GM19043 (cell line): ENCODE results near the gene FGGY.
A peak's percentile ranks its signal among the peaks of the same experiment; 100 is the strongest.
"Not testable (repeated sequence)": the region's sequence is repeated elsewhere in the genome, so short reads cannot be mapped to it uniquely, and the experiment has no call there.

Experiments
- ATAC-seq: cut with Tn5 transposase; IDR thresholded peaks from one replicate; pipeline ENCODE4 v1.9.1; 2021; ENCODE audit warnings: low read depth; ENCODE audit not compliant: unreplicated experiment

Gene FGGY, protein sequence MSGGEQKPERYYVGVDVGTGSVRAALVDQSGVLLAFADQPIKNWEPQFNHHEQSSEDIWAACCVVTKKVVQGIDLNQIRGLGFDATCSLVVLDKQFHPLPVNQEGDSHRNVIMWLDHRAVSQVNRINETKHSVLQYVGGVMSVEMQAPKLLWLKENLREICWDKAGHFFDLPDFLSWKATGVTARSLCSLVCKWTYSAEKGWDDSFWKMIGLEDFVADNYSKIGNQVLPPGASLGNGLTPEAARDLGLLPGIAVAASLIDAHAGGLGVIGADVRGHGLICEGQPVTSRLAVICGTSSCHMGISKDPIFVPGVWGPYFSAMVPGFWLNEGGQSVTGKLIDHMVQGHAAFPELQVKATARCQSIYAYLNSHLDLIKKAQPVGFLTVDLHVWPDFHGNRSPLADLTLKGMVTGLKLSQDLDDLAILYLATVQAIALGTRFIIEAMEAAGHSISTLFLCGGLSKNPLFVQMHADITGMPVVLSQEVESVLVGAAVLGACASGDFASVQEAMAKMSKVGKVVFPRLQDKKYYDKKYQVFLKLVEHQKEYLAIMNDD

DNA sequence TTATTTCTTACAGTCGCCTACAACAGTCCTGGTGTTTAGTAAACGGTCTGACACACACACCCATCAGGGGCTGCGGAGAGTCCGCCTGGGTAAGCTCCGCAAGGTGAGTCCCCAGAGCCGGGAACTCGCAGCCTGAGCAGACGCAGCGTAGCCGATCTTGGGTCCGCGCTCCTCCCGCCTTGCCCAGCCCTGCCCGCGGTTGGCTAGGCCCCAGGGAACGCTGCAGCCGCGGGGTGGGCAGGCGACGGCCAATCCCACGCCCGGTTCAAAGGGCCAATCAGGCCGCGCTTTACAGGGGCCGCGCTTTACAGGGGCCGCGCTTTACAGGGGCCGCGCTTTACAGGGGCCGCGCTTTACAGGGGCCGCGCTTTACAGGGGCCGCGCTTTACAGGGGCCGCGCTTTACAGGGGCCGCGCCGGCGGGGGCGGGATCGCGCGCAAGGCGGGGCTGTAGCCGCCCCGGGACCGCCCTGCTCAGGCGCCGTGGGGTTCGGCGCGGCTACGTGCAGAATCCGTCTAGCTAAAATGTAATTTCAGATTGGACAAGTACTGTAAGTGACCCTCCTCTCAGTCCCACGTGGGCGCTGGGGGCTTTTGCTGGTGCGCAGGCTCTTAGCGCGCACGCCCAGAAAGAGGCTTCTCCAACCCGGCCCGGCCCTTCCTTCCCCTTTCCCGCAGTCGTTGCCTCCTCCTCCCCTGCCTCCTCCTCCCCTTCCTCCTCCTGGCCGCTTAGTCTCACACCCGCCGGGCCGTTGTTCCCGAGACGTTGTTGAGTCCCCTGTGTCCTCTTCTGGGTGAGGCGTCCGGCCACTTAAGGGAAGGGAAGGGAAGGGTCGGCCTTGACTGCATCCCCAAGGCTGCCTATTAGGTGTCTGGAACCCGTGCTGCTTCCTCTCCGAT, at the start of gene FGGY:
FGGY (plus strand) TSS at position 737 of the 899 bp plus-strand sequence. CDS start 24,456 bp downstream, outside the sequence.
- ATAC-seq = peak; percentile 86

DNA sequence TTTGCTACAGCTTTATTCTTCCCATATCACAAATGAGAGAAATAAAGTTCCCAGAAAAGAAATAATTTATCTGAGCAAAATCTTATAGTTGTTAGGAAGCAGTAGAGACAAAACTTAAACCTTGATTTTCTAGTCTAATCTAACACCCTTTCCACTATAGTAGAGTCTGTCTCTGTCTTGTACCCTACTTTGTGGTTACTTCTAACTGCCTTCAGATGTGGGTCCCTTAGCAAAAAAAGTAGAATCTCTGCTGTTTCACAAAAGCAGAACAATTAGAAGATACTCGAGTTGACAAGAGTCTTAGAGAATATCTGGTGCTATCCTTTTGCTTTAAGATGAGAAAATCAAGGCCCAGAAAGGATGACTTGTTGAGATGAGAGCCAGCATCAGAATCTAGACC, 48.1 kb upstream of the FGGY start:
- no peak for ATAC-seq

DNA sequence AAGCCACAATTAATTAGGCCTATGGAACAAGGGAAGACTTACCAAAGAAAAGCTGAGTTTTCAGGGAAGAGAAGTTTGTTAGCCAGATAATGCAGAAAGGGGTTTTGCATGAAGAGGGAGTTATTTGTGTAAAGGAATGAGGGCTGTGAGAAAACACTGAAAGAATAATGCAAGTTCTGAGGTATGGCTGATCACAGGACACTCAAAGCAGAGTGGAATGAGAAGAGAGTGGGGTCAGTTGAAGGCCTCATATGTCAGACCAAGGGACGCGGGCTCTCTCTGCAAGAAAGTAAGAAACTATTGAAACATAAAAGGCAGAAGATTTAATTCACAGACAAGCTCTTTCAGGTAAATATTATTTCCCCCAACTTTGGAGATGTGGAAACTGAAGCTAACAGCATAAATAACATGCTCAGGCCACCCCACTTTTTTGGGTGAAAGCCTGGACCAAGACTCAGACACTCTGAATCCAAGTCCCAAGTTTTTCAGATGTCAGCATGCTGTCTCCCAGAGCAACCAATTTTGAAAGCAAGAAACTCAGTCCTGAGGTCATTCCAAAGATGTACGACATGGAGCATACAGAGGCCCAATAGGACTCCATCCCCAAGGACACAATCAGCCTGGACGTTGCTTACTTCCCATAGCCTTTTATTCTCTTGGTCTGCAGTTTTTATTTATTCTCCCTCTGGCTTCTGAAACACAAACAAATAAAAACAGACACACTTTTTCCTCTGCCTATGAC, 47.3 kb upstream of the FGGY start:
- no peak for ATAC-seq

DNA sequence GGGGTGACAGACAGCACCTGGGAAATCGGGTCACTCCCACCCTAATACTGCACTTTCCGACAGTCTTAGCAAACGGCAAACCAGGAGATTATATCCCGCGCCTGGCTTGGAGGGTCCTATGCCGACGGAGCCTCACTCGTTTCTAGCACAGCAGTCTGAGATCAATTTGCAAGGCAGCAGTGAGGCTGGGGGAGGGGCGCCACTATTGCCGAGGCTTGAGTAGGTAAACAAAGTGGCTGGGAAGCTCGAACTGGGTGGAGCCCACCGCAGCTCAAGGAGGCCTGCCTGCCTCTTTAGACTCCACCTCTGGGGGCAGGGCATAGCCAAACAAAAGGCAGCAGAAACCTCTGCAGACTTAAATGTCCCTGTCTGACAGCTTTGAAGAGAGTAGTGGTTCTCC, 45.8 kb upstream of the FGGY start:
- not testable (repeated sequence) for ATAC-seq

DNA sequence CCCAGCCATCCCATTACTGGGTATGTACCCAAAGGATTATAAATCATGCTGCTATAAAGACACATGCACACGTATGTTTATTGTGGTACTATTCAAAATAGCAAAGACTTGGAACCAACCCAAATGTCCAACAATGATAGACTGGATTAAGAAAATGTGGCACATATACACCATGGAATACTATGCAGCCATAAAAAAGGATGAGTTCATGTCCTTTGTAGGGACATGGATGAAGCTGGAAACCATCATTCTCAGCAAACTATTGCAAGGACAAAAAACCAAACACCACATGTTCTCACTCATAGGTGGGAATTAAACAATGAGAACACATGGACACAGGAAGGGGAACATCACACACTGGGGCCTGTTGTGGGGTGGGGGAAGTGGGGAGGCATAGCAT, 40.5 kb upstream of the FGGY start:
- ATAC-seq = not testable (repeated sequence)

DNA sequence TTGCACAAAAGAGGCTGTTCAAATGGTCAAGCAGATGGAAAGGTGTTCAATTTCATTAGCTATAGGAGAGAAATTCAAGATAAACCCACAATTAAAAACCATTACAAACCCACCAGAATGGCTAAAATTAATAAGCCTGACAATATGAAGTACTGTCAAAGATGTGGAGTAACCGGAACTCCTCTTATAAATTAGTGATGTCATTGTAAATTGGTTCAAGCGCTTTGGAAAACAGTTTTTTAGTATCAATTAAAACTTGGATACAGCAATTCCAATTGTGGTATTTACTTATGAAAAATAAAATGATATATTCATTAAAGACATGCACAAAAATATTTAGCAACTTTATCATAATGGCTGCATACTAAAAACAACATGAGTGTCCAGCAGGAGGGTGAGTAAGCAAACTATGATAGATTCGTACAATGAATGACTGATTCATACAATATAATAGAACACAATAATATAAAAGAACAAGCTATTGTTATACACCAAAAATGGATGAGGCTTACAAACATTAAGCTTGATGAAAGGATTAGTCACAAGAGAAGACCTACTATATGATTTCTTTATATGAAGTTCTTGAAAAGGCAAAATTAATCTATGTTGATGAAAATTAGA, 38.4 kb upstream of the FGGY start:
- ATAC-seq = no peak

DNA sequence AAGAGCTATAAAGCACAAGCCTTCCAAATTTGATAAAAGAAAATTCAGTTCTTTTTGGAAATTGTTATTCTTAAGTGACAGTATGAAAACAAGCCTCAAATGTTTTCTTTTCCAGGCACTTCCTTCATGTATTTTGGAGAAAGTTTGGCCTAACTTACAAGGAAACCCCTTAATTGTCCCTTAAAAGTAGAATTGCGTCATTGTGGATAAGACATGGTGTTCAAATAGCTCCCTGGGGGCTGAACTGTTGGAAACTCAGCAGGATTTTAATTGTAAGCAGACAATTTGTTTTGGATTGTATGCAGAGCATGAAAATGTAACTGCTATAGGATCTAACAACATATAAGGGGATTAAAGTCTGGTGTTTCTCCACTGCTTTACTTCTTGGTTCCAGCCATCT, 35.4 kb upstream of the FGGY start:
- ATAC-seq = no peak

DNA sequence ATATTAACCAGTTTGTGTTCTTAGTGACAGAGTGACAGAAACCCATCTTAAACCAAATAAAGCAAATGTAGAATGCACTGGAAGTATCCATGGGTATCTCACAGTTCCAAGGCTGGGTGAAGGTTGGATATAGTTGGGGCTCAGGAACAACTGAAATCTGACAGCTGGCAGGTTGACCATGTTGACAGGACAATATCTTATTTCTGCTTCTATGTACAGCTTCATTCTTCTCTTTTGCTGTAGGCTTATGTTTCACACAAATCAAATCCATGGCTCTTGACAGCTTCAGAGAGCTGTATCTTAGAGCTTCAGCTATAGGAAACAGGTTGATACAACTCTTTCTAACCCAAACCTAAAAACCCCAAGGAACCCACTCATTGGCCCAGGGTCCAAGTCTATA, 34.3 kb upstream of the FGGY start:
- ATAC-seq = no peak

DNA sequence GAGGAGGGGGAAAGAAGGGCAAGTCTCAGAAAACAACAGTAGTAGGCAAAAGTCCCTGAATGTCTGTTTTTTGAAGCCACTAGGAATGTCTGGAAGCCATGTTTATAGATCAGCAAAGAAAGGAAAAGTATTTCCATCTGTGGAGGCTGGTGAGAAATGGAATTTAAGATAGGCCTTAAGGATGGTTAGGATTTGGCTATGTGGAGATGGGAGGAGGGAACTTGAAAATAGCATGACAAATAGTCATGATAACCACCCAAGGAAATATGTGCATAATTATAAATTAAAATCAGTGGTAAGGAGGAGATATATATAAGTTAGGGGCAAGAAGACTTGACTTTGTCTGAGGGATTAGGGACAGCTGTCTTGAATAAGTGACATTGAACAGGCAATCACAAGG, 33.8 kb upstream of the FGGY start:
- no peak for ATAC-seq

DNA sequence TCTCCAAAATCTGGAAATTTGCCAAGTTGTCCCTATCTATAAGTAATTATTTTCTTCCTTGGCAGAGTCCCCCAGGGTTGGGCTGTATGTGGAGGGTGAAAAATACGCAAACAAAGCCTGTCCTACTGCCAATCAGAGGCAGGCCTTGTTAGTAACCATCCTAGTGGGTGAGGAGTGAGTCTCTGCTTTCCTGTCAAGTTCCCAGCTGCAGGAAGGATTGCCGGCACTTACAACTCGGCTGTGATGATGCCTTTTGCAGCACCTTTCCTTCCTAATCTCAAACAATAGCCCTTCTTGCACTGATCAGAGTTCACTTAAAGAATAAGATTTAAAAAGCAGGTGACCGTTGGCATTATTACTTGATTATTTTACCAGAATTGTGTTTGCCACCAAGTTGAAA, 31.3 kb upstream of the FGGY start:
- ATAC-seq = no peak

DNA sequence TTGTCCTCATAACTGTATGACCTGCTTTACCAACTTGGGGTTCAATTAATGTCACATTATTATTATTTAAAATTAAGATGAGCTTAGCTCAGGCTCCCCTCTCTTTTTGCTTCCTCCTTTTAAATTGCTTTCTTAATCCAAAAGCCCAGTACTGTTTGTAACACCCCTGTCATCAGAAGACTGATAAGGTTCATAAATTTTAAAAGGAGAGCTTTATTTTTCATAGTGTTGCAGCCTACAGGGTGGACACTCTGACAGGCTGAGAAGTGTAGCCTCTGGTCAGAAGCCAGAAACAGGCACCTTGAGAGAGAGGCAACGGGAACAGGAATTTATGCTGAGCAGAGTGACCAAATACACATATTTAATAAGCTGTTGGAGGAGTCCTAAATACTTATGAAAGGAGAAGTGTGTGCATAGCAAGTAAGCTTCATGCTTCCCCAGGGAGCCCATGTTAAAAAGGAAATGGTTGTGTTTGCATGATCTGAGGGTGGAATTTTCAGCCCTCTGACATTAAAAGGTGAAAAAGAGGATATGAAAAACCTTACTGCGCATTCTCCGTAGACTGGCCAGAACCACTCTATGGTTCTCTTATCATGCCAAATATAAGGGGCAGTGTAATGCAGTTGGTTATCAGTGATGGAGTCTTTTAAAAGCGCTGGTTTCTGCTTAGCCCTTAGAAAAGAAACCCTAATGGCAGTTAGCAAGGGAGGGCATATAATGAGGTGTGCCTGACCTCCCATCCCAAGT, 30.5 kb upstream of the FGGY start:
- peak; percentile 89 for ATAC-seq

DNA sequence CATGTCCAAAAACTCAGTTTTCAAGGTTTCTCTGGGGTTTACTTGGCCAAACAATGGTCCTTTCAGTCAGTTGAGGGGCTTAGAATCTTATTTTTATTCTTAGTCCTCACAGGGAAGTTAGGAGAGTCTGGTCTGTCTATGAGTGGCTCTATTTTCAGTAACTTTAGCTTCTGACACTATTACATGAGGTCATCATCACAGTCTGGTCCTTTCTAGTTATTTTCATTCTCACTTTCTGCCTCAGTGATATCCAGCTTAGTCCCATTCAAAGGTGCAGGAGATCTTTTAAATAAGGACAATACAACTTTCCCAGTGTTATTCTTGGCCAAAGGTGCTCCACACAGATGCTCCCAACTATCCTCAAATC, 30.0 kb upstream of the FGGY start:
- peak; percentile 37 for ATAC-seq

DNA sequence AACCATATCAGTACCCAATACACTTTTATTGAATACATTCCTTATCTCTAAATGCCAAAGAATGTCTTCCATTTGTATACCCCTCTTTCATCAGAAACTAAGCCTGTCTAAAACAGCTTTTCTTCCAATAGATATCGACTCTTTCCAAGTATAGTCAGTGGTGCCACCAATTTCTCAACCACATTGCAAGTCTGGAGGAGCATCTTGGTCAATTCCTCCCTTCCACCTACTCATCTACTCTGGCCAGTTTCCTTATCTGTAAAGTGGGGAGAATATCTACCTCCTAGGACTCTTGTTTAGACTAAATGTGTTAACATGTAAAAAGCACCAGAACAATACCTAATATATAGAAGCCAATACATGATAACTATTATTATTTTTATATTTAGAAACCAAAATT, 28.5 kb upstream of the FGGY start:
- no peak for ATAC-seq

DNA sequence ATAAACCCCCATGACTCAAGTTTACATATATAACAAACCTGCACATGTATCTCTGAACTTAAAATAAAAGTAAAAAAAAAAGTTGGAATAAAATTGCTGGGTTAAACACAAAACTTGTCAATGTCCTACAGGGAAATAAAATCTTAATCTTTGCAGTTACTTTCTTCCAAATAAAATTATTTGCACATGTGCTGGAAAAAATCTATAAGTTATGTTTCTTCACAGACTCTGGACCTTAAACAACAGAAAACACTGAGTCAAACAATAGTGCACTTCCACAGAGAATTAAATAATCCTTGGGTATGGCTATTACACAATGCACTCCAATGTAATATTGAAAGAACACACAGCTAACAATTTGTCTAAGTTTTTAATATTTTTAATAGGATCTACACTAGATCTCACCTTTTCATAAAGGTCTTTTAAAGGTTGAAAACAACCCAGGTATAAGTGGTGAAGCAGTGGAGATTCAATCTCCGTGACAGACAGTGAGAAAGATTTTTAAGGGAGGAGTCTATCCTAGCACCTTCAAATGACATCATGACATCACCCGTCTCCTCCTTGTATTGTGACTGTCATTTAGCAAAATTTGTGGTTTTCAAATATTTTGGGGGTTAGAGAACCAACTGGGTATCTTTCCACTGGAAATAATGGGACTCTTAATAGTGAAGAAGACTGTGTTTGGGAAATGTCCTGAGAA, 25.2 kb upstream of the FGGY start:
- ATAC-seq = no peak

DNA sequence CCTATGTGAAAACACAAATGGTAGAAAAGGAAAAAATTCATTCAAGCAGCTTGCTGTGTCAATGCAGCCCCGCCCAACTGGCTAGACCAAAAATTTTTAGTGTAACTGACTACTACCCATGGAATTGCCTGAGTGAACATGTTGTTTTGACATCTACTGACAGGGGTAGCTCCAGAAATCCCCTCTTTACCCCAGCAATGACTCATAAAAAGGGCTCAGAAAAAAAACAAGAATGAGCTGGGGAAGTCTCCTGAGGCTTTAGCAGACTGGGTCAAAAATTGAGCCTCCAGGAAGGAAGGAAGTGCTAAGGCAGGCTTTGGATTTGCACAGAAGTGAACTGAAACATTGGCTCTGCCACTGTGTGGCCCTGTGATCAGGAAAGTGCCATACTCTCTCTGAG, 24.4 kb upstream of the FGGY start:
- ATAC-seq = peak; percentile 53

DNA sequence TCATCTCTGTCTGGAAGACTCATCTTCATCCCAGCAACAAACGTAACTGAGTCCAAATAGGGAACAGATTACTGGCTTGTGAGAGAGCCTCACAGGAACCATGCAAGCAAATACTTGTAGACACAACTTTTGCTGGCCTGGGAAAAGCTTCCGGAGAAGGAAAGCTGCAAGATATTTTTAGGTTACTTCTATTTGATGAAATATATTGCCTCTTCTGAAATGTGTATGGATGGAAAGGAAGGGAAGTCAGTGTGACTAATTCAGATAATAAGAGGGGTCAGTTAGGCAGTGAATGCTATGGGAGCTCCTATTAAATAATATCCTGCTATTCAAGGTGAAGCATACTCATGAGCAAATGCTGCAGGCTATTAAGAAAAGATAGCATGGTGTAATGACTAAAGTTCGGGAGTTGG, 20.4 kb upstream of the FGGY start:
- no peak for ATAC-seq

DNA sequence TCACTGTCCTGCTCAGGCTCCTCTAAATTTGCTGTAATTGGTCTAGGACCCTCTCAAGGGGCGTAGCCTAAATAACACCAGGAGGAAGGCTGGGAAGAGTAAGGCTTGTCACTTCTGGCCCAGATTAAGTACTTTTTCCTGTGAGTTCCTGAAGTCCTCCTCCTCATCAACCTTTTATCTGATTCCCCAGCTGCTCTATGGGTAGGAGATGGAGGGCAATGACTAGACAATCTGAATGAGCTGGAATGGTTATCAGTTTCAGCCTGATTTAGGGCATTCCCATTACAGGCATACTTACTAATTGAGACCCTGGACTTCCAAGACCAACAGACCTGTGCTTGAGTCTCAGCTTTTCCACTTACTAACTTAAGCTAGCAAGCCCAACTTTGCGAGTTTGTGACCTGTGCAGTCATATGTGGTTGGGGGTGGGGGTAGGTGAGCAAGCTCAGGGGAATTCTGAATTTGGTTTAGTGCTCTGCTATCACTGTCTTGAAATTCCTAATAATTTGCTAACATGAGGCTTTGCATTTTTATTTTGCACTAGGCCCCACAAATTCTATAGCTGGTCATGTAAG, 18.0 kb upstream of the FGGY start:
- no peak for ATAC-seq

DNA sequence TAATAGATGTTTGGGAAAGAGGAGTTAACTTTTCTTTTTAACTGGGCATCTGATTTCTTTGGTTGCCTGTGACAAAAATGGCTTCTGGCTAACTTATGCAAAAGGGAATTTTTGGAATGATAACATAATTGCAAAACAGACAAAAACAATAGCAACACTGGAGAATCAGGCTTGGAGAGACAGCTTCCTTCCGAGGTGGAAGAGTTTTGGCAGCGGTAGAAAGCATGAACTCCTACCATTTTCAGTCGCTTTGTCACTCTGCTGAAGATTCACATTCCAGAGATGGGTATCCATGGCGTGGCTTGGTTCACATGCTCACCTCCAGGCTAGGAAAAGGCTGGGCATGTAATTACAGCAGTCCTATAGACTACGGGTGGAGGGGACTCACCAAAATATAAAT, 17.2 kb upstream of the FGGY start:
- ATAC-seq = no peak

DNA sequence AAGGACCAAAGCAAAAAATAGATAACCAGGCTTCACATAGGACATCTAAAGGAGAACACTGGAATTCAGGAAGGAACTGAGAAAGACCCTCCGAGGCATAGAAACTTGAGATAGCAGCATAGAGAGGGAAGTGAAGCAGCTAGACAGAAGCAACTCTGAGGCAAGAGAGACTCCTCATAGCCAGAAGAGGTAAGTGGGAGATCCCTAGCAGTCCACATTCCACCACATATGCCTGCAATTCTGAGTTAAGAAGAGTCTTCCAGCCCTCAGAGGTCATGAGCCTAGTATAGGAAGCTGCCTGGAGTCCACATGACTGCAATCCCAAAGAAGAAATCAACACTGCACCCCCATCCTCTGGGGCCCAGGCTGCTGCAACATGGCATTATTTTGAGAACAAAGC, 13.9 kb upstream of the FGGY start:
- no peak for ATAC-seq
